ENCODE data around the gene ADGRL2. TPM values are rescaled to one million over a fixed set of nuclear protein-coding genes. Genes with fewer than 3 reads are reported as not detected.

The ADGRL2 gene
- total RNA-seq, 1 experiment from 2014 or later = 3.5 TPM

GRCh38 chr1:81921851-81922462 lies 121.2 kb downstream of the ADGRL2 start:
- no peaks in the 10 kb centered on the region for H3K36me3 ChIP-seq
- no peak for DNase-seq (ENCODE audit: low read depth in 1 of 2, low spot score in 2 of 2)
- no peaks in the 10 kb centered on the region for H3K9me3 ChIP-seq (replicated peaks)
- H3K27ac ChIP-seq = no peak overlapping the region
- peaks cover 7% of the 10 kb centered on the region; the same call in 1 of the 2 replicates for H3K27me3 ChIP-seq (replicated peaks)
- no peak overlapping the region for H3K4me3 ChIP-seq
- no peaks in the 10 kb centered on the region for H3K4me1 ChIP-seq (replicated peaks)

DNA sequence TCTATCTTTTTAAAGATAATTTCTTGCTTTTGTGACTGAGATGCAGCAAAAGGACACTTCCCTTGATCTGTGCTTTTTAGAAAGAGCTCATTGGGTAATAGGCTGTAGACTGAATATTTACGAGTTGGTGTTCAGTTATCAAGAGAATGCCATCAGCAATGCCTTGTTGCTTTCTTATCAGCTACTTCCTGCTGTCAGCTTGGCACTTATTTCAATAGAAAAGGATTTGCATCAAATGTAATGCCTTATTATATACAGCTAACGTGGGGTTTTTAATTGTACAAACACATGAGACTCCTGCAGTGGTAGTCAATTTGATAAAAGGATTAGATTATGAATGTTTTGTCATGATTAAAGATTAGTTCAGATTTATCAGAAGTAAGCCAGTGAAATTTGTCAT lies 122.2 kb downstream of the ADGRL2 start:
- DNase-seq (ENCODE audit: low read depth in 1 of 2, low spot score in 2 of 2) = no peak

GRCh38 chr1:81929106-81929505 lies 128.4 kb downstream of the ADGRL2 start:
- no peak for DNase-seq (ENCODE audit: low read depth in 1 of 2, low spot score in 2 of 2)
- H3K9me3 ChIP-seq (replicated peaks) = no peaks in the 10 kb centered on the region

More for the DNA sequence above, 122.2 kb downstream of the ADGRL2 start:
- no peak overlapping the region for H3K4me3 ChIP-seq
- no peak overlapping the region for H3K27ac ChIP-seq
- H3K9me3 ChIP-seq (replicated peaks) = no peaks in the 10 kb centered on the region
- H3K36me3 ChIP-seq = no peaks in the 10 kb centered on the region
- H3K4me1 ChIP-seq (replicated peaks) = no peaks in the 10 kb centered on the region
- peaks cover 7% of the 10 kb centered on the region; the same call in 1 of the 2 replicates for H3K27me3 ChIP-seq (replicated peaks)

GRCh38 chr1:81936853-81937252 lies 136.1 kb downstream of the ADGRL2 start:
- no peaks in the 10 kb centered on the region for H3K27me3 ChIP-seq (replicated peaks)
- no peak overlapping the region for H3K27ac ChIP-seq

More at GRCh38 chr1:81929106-81929505, 128.4 kb downstream of the ADGRL2 start:
- peaks cover 7% of the 10 kb centered on the region; the same call in 1 of the 2 replicates for H3K27me3 ChIP-seq (replicated peaks)
- H3K4me3 ChIP-seq = no peak overlapping the region
- H3K27ac ChIP-seq = no peak overlapping the region
- no peaks in the 10 kb centered on the region for H3K4me1 ChIP-seq (replicated peaks)
- no peaks in the 10 kb centered on the region for H3K36me3 ChIP-seq

GRCh38 chr1:81937791-81938450 lies 137.2 kb downstream of the ADGRL2 start:
- Histone ChIP-seq H3K36me3 (no peaks in the 10 kb centered on the region), H3K27me3 (replicated peaks) (no peaks in the 10 kb centered on the region), H3K27ac (no peak overlapping the region), H3K4me1 (replicated peaks) (no peaks in the 10 kb centered on the region), H3K9me3 (replicated peaks) (no peaks in the 10 kb centered on the region), H3K4me3 (no peak overlapping the region)
- no peak for DNase-seq (ENCODE audit: low read depth in 1 of 2, low spot score in 2 of 2)

More at GRCh38 chr1:81936853-81937252, 136.1 kb downstream of the ADGRL2 start:
- no peaks in the 10 kb centered on the region for H3K9me3 ChIP-seq (replicated peaks)
- H3K4me1 ChIP-seq (replicated peaks) = no peaks in the 10 kb centered on the region
- no peak for DNase-seq (ENCODE audit: low read depth in 1 of 2, low spot score in 2 of 2)
- no peaks in the 10 kb centered on the region for H3K36me3 ChIP-seq
- no peak overlapping the region for H3K4me3 ChIP-seq

DNA sequence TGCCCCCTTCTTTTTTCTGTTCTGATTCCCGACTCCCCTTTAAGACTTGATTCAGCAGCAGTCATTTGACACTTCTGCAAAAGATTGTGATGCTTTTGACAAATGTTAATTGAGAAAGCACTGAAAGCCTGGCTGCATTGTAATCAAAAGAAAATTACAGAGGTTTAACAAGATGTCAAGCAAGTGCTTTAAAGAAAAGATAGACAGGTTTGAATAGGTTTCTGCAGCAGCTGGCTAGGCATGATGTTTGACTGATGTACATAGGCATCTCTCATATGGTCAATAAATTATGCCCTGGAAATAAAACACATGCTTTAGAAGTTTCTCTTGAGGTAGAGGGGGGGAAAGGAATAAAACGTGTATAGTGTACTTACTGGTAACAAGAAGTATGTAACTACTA lies 147.8 kb downstream of the ADGRL2 start:
- Histone ChIP-seq H3K36me3 (no peaks in the 10 kb centered on the region), H3K4me1 (replicated peaks) (no peaks in the 10 kb centered on the region), H3K27me3 (replicated peaks) (no peaks in the 10 kb centered on the region), H3K4me3 (no peak overlapping the region), H3K27ac (no peak overlapping the region), H3K9me3 (replicated peaks) (no peaks in the 10 kb centered on the region)
- DNase-seq (ENCODE audit: low read depth in 1 of 2, low spot score in 2 of 2) = no peak

GRCh38 chr1:81949421-81949820 lies 148.7 kb downstream of the ADGRL2 start:
- H3K27me3 ChIP-seq (replicated peaks) = no peaks in the 10 kb centered on the region
- no peaks in the 10 kb centered on the region for H3K4me1 ChIP-seq (replicated peaks)
- H3K9me3 ChIP-seq (replicated peaks) = no peaks in the 10 kb centered on the region
- DNase-seq (ENCODE audit: low read depth in 1 of 2, low spot score in 2 of 2) = no peak
- H3K4me3 ChIP-seq = no peak overlapping the region
- no peaks in the 10 kb centered on the region for H3K36me3 ChIP-seq
- H3K27ac ChIP-seq = no peak overlapping the region

- Histone ChIP-seq H3K36me3 (no peaks in the 10 kb centered on the region), H3K4me1 (replicated peaks) (no peaks in the 10 kb centered on the region), H3K4me3 (no peak overlapping the region), H3K27me3 (replicated peaks) (no peaks in the 10 kb centered on the region), H3K27ac (no peak overlapping the region), H3K9me3 (replicated peaks) (no peaks in the 10 kb centered on the region)
- no peak for DNase-seq (ENCODE audit: low read depth in 1 of 2, low spot score in 2 of 2)
These were observed 149.3 kb downstream of the ADGRL2 start for GRCh38 chr1:81950037-81950436.

DNA sequence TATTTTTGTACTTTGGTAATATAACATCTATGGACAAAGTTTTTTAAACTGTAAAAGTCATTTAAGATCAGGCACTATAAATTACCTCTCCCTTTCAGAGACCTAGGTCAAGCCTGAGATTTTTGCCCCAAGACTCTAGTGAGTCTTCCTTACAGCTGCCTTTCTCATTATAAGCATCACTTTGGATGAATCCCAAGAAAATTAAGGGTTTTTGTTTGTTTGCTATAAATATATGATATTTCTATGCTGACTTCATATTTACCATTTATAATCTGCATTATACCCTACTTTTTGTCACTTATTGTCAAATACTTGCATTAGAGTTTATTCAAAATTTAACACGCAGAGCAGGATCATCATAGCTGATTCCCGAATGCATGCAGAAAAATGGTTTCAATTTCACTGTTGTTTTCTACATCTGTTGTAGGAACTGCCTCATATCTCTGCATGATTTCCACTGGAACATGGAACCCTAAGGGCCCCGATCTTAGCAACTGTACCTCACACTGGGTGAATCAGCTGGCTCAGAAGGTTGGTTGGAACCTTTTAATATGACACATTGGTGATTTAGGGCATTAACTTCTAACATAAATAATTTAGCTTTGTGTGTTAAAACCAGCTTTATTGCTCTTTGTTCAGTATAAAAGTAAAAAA lies 150.0 kb downstream of the ADGRL2 start:
- Histone ChIP-seq H3K4me1 (replicated peaks) (no peaks in the 10 kb centered on the region), H3K27ac (no peak overlapping the region), H3K4me3 (no peak overlapping the region), H3K36me3 (no peaks in the 10 kb centered on the region), H3K9me3 (replicated peaks) (no peaks in the 10 kb centered on the region), H3K27me3 (replicated peaks) (no peaks in the 10 kb centered on the region)
- no peak for DNase-seq (ENCODE audit: low read depth in 1 of 2, low spot score in 2 of 2)

GRCh38 chr1:81954534-81955020 lies 153.8 kb downstream of the ADGRL2 start:
- H3K36me3 ChIP-seq = no peaks in the 10 kb centered on the region
- no peak for DNase-seq (ENCODE audit: low read depth in 1 of 2, low spot score in 2 of 2)
- no peak overlapping the region for H3K27ac ChIP-seq
- no peaks in the 10 kb centered on the region for H3K4me1 ChIP-seq (replicated peaks)
- no peaks in the 10 kb centered on the region for H3K9me3 ChIP-seq (replicated peaks)
- H3K27me3 ChIP-seq (replicated peaks) = no peaks in the 10 kb centered on the region
- no peak overlapping the region for H3K4me3 ChIP-seq

GRCh38 chr1:81967951-81968350 lies 167.2 kb downstream of the ADGRL2 start:
- Histone ChIP-seq H3K27me3 (replicated peaks) (no peaks in the 10 kb centered on the region; the same call in 1 of the 2 replicates), H3K27ac (no peak overlapping the region), H3K4me3 (no peak overlapping the region), H3K4me1 (replicated peaks) (no peaks in the 10 kb centered on the region), H3K9me3 (replicated peaks) (no peaks in the 10 kb centered on the region), H3K36me3 (no peaks in the 10 kb centered on the region)
- DNase-seq (ENCODE audit: low read depth in 1 of 2, low spot score in 2 of 2) = no peak

DNA sequence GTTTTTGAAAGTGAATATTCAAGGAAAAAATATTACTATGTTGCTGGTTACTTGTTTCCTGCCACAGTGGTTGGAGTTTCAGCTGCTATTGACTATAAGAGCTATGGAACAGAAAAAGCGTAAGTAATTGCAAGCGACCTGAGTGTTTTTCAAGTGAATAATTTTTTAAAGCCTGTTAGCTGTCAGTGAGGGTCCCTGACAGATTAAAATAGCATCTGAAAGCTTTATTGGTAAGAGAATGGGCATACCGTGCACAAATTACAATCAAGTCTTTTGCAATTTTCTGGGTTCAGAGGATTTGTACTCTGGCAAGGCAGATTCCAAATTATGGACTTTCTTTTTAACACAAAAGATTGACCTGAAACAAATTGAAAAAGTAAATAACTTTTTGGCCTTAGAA lies 169.7 kb downstream of the ADGRL2 start:
- Histone ChIP-seq H3K4me1 (replicated peaks) (no peaks in the 10 kb centered on the region), H3K4me3 (no peak overlapping the region), H3K27me3 (replicated peaks) (no peaks in the 10 kb centered on the region; the same call in 1 of the 2 replicates), H3K27ac (no peak overlapping the region), H3K9me3 (replicated peaks) (no peaks in the 10 kb centered on the region), H3K36me3 (no peaks in the 10 kb centered on the region)
- DNase-seq (ENCODE audit: low read depth in 1 of 2, low spot score in 2 of 2) = no peak

DNA sequence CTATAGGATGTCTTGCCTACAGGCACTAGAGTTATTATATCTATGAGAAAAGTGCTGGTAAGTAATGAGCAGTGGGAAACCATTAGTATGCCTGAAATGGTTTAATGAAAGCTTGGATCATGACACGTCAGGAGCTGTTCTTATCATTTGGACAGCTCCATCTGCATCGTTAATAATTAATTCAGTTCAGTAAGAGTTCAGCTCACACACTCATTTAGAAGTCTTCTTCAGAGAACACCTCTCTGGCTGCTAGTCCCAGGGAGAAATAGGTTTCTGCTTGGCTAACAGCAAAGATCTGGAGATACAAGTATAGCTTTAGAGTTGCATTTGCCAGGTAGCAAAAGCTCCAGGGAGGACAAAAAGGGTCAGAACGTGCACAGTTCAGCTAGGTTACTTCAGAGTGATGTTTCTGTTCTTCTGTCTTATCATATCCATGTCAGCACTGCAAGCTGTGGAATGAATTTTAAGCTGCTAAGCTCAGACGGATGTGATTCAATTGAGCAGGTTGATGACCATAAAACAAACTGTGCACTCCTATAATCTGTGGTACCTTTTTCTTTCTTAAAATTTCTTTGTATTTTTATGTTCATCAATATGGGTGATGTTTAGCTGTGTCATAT lies 173.6 kb downstream of the ADGRL2 start:
- Histone ChIP-seq H3K4me3 (no peak overlapping the region), H3K27ac (no peak overlapping the region), H3K4me1 (replicated peaks) (no peaks in the 10 kb centered on the region), H3K27me3 (replicated peaks) (no peaks in the 10 kb centered on the region; the same call in 1 of the 2 replicates), H3K36me3 (no peaks in the 10 kb centered on the region), H3K9me3 (replicated peaks) (no peaks in the 10 kb centered on the region)
- no peak for DNase-seq (ENCODE audit: low read depth in 1 of 2, low spot score in 2 of 2)
